ENCODE results near the gene NFATC2IP.
"Not testable (repeated sequence)": the region's sequence is repeated elsewhere in the genome, so short reads cannot be mapped to it uniquely, and the experiment has no call there.

NFATC2IP gene

GRCh38 chr16:28927815-28928214, 22.9 kb upstream of the NFATC2IP start:
- no peak for FAIRE-seq

- FAIRE-seq: no peak
Observed at GRCh38 chr16:28930203-28930602, 20.5 kb upstream of the NFATC2IP start.

GRCh38 chr16:28930652-28931051, 20.1 kb upstream of the NFATC2IP start:
- FAIRE-seq: no peak

- no peak for FAIRE-seq
Observed at GRCh38 chr16:28931801-28932225, 18.9 kb upstream of the NFATC2IP start, which contains the start of gene CD19. CD19 (plus strand) TSS chr16:28931971; CDS start chr16:28932001, 30 bp downstream.

GRCh38 chr16:28932339-28933141, 18.2 kb upstream of the NFATC2IP start:
- no peak for FAIRE-seq

- FAIRE-seq: no peak
Observed at GRCh38 chr16:28933171-28933570, 17.6 kb upstream of the NFATC2IP start.

GRCh38 chr16:28935346-28935745, 15.4 kb upstream of the NFATC2IP start:
- no peak for FAIRE-seq

- no peak for FAIRE-seq
Observed at GRCh38 chr16:28935924-28936783, 14.6 kb upstream of the NFATC2IP start.

GRCh38 chr16:28936784-28937155, 14.0 kb upstream of the NFATC2IP start:
- no peak for FAIRE-seq

- no peak for FAIRE-seq
Observed at GRCh38 chr16:28937222-28937876, 13.4 kb upstream of the NFATC2IP start.

GRCh38 chr16:28938721-28939120, 12.0 kb upstream of the NFATC2IP start:
- FAIRE-seq: no peak

GRCh38 chr16:28939825-28940224, 10.9 kb upstream of the NFATC2IP start:
- FAIRE-seq: not testable (repeated sequence)

GRCh38 chr16:28943281-28943680, 7.5 kb upstream of the NFATC2IP start:
- no peak for FAIRE-seq

GRCh38 chr16:28946681-28947080, 4.1 kb upstream of the NFATC2IP start:
- FAIRE-seq: no peak

GRCh38 chr16:28951410-28951943, 740 bp downstream of the NFATC2IP start:
- no peak for FAIRE-seq

- FAIRE-seq: no peak
Observed at GRCh38 chr16:28958216-28958615, 7.5 kb downstream of the NFATC2IP start.

GRCh38 chr16:28958836-28959235, 8.1 kb downstream of the NFATC2IP start:
- FAIRE-seq: no peak

GRCh38 chr16:28964072-28964471, 13.3 kb downstream of the NFATC2IP start:
- FAIRE-seq: no peak

GRCh38 chr16:28964496-28964895, 13.8 kb downstream of the NFATC2IP start:
- no peak for FAIRE-seq

- FAIRE-seq: no peak
Observed at GRCh38 chr16:28967156-28967555, 16.4 kb downstream of the NFATC2IP start.

GRCh38 chr16:28969696-28970095, 19.0 kb downstream of the NFATC2IP start:
- FAIRE-seq: not testable (repeated sequence)

- no peak for FAIRE-seq
Observed at GRCh38 chr16:28974007-28974436, 23.3 kb downstream of the NFATC2IP start.

All from colon (tissue), 2 donors.